NB4 (cell line): ENCODE measurements around the gene TOP1.

ENCODE experiments used
- CTCF ChIP-seq: IDR thresholded peaks from one replicate; pipeline ENCODE4 v1.5.1; 2012; ENCODE audit warnings: low read depth, low read length
- MYC ChIP-seq: IDR thresholded peaks from 2 replicates; pipeline ENCODE4 v1.6.1; 2011; ENCODE audit warnings: low read depth, low read length
- POLR2A ChIP-seq: IDR thresholded peaks from 2 replicates; pipeline ENCODE4 v1.6.1; 2011; ENCODE audit warnings: mild to moderate bottlenecking; ENCODE audit not compliant: insufficient read length; ENCODE audit errors: extremely low read depth
- TF ChIP-seq, protein P1 (sequence below): IDR thresholded peaks from 2 replicates; pipeline ENCODE4 v1.6.1; 2011; ENCODE audit warnings: low read depth, low read length

GRCh38 chr20:41078329-41078728 is 49.7 kb downstream of the TOP1 start:
- TF ChIP-seq CTCF (no peak), MYC (no peak), POLR2A (no peak)
- TF ChIP-seq, protein P1, sequence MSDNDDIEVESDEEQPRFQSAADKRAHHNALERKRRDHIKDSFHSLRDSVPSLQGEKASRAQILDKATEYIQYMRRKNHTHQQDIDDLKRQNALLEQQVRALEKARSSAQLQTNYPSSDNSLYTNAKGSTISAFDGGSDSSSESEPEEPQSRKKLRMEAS, result no peak
